VCaP (cell line): ENCODE results near the gene KATNAL1.

Source experiments
- H3K27ac ChIP-seq: fragments of 450-650 bp; 2 replicates; pipeline ENCODE4 v1.5.1; 2017
- CTCF ChIP-seq: fragments of 450-650 bp; conservative IDR thresholded peaks from 2 replicates; pipeline ENCODE4 v1.5.1; 2017; ENCODE audit warnings: mild to moderate bottlenecking, moderate library complexity

KATNAL1 gene

GRCh38 chr13:30318026-30318425 is 10.7 kb upstream of the KATNAL1 start:
- no peak overlapping the region for H3K27ac ChIP-seq
- no peak for TF ChIP-seq CTCF

- TF ChIP-seq CTCF = no peak
- no peak overlapping the region for H3K27ac ChIP-seq
Measured at GRCh38 chr13:30314562-30314961, 7.2 kb upstream of the KATNAL1 start.

- no peak for TF ChIP-seq CTCF
Measured at GRCh38 chr13:30314069-30314468, 6.7 kb upstream of the KATNAL1 start.

GRCh38 chr13:30313311-30313710 is 6.0 kb upstream of the KATNAL1 start:
- TF ChIP-seq CTCF = no peak
- no peak overlapping the region for H3K27ac ChIP-seq

More at GRCh38 chr13:30314069-30314468, 6.7 kb upstream of the KATNAL1 start:
- no peak overlapping the region for H3K27ac ChIP-seq

GRCh38 chr13:30312904-30313303 is 5.6 kb upstream of the KATNAL1 start:
- H3K27ac ChIP-seq = 0 out of 2 replicates have a peak overlapping the region, but pooled peaks have one; percentile 11
- TF ChIP-seq CTCF = no peak

- no peak for TF ChIP-seq CTCF
- no peak overlapping the region for H3K27ac ChIP-seq
Measured at GRCh38 chr13:30308548-30308947, 1.2 kb upstream of the KATNAL1 start.

- H3K27ac ChIP-seq = peak overlapping the region; percentile 79; the same call in 1 of the 2 replicates
- no peak for TF ChIP-seq CTCF
Measured at GRCh38 chr13:30307971-30308290, 580 bp upstream of the KATNAL1 start.

- no peak for TF ChIP-seq CTCF
- H3K27ac ChIP-seq = peak overlapping the region; percentile 79; the same call in 1 of the 2 replicates
Measured at GRCh38 chr13:30306762-30307193, 573 bp downstream of the KATNAL1 start.
